Esophagus (tissue), 2 donors: ENCODE data around the gene DESI2. TPM values are rescaled to one million over a fixed set of nuclear protein-coding genes. Genes with fewer than 3 reads are reported as not detected.
"Not testable (repeated sequence)": the region's sequence is repeated elsewhere in the genome, so short reads cannot be mapped to it uniquely, and the experiment has no call there.

Experiments used
- H3K27ac ChIP-seq, 2 donors: one replicate each; pipeline ENCODE4 v1.5.1; 2013; ENCODE audit warnings: low read depth in 2 of 2, mild to moderate bottlenecking in 2 of 2, inconsistent platforms in 1 of 2, low read length in 1 of 2, moderate library complexity in 1 of 2
- H3K27me3 ChIP-seq, 2 donors: one replicate each; pipeline ENCODE4 v1.6.1; 2013; ENCODE audit warnings: low read length in 2 of 2, control low read depth in 1 of 2, mild to moderate bottlenecking in 1 of 2; ENCODE audit not compliant: insufficient read depth in 2 of 2, control insufficient read depth in 1 of 2
- H3K36me3 ChIP-seq, 2 donors: one replicate each; pipeline ENCODE4 v1.6.1; 2013; ENCODE audit warnings: low read length in 1 of 2; ENCODE audit not compliant: control insufficient read depth in 2 of 2, insufficient read depth in 2 of 2
- H3K4me1 ChIP-seq, 2 donors: one replicate each; pipeline ENCODE4 v1.6.1; 2013; ENCODE audit warnings: low read length in 1 of 2; ENCODE audit not compliant: control insufficient read depth in 2 of 2, insufficient read depth in 2 of 2
- H3K4me3 ChIP-seq, 2 donors: one replicate each; pipeline ENCODE4 v1.5.1; 2013; ENCODE audit warnings: low read length in 2 of 2, mild to moderate bottlenecking in 2 of 2, low read depth in 1 of 2, moderate library complexity in 1 of 2
- H3K9me3 ChIP-seq, 2 donors: one replicate each; pipeline ENCODE4 v1.6.1; 2013; ENCODE audit warnings: mild to moderate bottlenecking in 2 of 2, low read depth in 1 of 2, low read length in 1 of 2, moderate library complexity in 1 of 2; ENCODE audit not compliant: control insufficient read depth in 2 of 2, insufficient read depth in 1 of 2
- WGBS, 2 donors: extraction: QIAGEN DNeasy Blood & Tissue Kit; methylation state at CpG; one replicate each; pipeline ENCODE4 v1.1.7; 2013; 5-methylcytosine and 5-hydroxymethylcytosine counted together
- polyA plus RNA-seq, 2 donors: library from polyadenylated mRNA; stranded (reverse); fragments of 200-250 nt; gene quantifications; one replicate each; pipeline ENCODE4 v1.2.3, GENCODE V29; 2013
- donor health status: healthy with polysubstance abuse.
- donor health status: Bipolar disorder and iron deficiency.

DESI2 gene
- polyA plus RNA-seq, 2 donors: 6.6 to 9.7 TPM

DNA sequence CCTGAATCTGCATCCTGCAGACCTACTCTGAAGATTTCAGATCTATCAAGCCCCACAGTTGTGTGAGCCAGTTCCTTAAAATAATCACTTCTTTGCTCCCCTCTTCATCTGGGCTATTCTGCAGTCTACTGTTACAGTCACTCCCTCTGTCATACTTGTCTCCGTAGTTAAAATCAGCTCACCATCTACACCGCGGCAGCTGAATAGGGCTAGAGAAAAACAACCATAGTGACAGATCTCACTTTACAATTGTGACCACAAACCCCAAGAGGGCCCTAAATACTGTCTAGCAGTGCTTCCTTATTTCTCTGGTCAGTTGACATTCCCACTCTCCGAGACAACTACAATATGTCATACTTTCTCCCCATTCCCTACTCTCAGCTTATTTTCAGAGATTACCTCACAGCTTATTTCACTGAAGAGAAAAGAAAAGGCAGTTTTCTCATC is 12.9 kb downstream of the DESI2 start:
- no peaks in the 10 kb centered on the region for H3K36me3 ChIP-seq
- no peaks in the 10 kb centered on the region for H3K4me1 ChIP-seq
- WGBS, 2 donors: 67 to 68% methylated on average over 4 of the region's 4 CpGs

DNA sequence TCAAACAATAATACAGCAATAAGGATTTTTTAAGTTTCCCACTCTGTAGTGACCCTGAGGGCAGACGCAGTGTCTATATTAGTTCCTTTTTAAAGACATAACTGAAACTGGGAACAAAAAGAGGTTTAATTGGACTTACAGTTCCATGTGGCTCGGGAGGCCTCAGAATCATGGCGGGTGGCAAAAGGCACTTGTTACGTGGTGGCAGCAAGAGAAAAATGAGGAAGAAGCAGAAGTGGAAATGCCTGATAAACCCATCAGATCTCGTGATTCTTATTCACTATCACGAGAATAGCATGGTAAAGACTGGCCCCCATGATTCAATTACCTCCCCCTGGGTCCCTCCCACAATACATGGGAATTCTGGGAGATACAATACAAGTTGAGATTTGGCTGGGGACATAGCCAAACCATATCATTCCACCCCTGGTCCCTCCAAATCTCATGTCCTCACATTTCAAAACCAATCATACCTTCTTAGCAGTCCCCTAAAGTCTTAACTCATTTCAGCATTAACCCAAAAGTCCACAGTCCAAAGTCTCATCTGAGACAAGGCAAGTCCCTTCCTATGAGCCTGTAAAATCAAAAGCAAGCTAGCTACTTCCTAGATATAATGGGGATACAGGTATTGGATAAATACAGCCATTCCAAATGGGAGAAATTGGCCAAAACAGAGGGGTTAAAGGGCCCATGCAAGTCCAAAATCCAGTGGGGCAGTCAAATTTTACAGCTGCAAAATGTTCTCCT is 13.9 kb downstream of the DESI2 start:
- WGBS, 2 donors: 92 to 93% methylated on average over 6 of the region's 6 CpGs
- not testable (repeated sequence) for H3K27ac ChIP-seq, H3K4me1 ChIP-seq

More for the DNA sequence above, 12.9 kb downstream of the DESI2 start:
- no peaks in the 10 kb centered on the region for H3K9me3 ChIP-seq
- no peak overlapping the region for H3K27ac ChIP-seq
- H3K4me3 ChIP-seq: no peak overlapping the region
- H3K27me3 ChIP-seq: no peaks in the 10 kb centered on the region

GRCh38 chr1:244667797-244668196 is 14.9 kb downstream of the DESI2 start:
- H3K27ac ChIP-seq: no peak overlapping the region
- no peak overlapping the region for H3K4me3 ChIP-seq
- H3K36me3 ChIP-seq: no peaks in the 10 kb centered on the region
- no peaks in the 10 kb centered on the region for H3K4me1 ChIP-seq
- H3K9me3 ChIP-seq: no peaks in the 10 kb centered on the region
- H3K27me3 ChIP-seq: no peaks in the 10 kb centered on the region
- WGBS, 2 donors: 94 to 97% methylated on average over 2 of the region's 2 CpGs

More for the DNA sequence above, 13.9 kb downstream of the DESI2 start:
- H3K4me3 ChIP-seq, H3K27me3 ChIP-seq, H3K36me3 ChIP-seq, H3K9me3 ChIP-seq: not testable (repeated sequence)

- no peaks in the 10 kb centered on the region for H3K4me1 ChIP-seq
- no peak overlapping the region for H3K27ac ChIP-seq
- no peak overlapping the region for H3K4me3 ChIP-seq
- no peaks in the 10 kb centered on the region for H3K27me3 ChIP-seq
- WGBS, 2 donors: 43 to 44% methylated on average over 4 of the region's 4 CpGs
- no peaks in the 10 kb centered on the region for H3K36me3 ChIP-seq
- H3K9me3 ChIP-seq: no peaks in the 10 kb centered on the region
Measured at GRCh38 chr1:244672946-244673682, 20.2 kb downstream of the DESI2 start.

DNA sequence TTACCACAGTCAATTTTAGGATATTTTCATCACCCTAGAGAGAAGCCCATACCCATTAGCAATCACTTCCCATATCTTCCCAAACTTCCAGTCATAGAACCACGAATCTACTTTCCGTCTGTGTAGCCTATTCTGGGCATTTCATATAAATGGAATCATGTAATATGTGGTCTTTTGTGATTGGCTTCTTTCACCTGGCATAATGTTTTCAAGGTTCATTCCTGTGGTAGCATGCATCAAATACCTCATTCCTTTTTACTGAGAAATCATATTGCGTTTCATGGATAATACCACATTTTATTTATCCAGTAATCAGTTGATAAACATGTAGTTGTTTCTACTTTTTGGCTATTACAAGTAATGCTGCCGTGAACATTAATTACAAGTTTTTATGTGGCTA is 21.5 kb downstream of the DESI2 start:
- WGBS, 2 donors: 71% methylated on average over 4 of the region's 4 CpGs
- H3K36me3 ChIP-seq: no peaks in the 10 kb centered on the region
- no peaks in the 10 kb centered on the region for H3K9me3 ChIP-seq
- no peaks in the 10 kb centered on the region for H3K4me1 ChIP-seq
- H3K27ac ChIP-seq: no peak overlapping the region
- no peak overlapping the region for H3K4me3 ChIP-seq
- H3K27me3 ChIP-seq: no peaks in the 10 kb centered on the region

- Histone ChIP-seq H3K4me1 (no peaks in the 10 kb centered on the region), H3K4me3 (no peak overlapping the region), H3K27me3 (no peaks in the 10 kb centered on the region), H3K36me3 (no peaks in the 10 kb centered on the region), H3K9me3 (no peaks in the 10 kb centered on the region), H3K27ac (no peak overlapping the region)
- 91 to 95% methylated on average over 2 of the region's 2 CpGs for WGBS, 2 donors
Measured at GRCh38 chr1:244675167-244675566, 22.2 kb downstream of the DESI2 start.

GRCh38 chr1:244678697-244679096 is 25.8 kb downstream of the DESI2 start:
- Histone ChIP-seq H3K27ac (no peak overlapping the region), H3K4me1 (peaks cover 0 to 3% of the 10 kb centered on the region in 2 donors), H3K4me3 (no peak overlapping the region), H3K9me3 (no peaks in the 10 kb centered on the region), H3K27me3 (no peaks in the 10 kb centered on the region), H3K36me3 (no peaks in the 10 kb centered on the region)
- WGBS, 2 donors: 57 to 58% methylated on average over 6 of the region's 6 CpGs

DNA sequence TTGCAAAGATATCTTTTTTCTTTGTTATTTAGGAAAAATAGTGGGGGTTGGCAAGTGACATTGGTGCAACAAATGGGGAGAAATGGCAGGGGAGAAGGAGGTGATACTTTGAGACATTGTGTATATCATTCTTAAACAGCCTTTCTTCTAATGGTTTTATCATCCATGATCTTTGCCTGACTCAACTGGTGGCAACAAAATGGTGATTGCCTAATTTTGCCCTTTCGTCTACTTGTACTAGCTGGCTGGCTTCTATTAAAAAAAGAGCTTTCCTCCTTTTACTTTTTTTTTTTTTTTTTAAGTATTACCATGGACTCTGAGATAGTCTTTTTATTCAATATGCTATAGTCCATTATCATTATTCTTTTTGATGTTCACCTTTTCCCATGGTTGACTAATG is 27.7 kb downstream of the DESI2 start:
- no peak overlapping the region for H3K4me3 ChIP-seq

GRCh38 chr1:244682087-244682486 is 29.2 kb downstream of the DESI2 start:
- H3K9me3 ChIP-seq, H3K4me3 ChIP-seq, H3K27me3 ChIP-seq, H3K27ac ChIP-seq, H3K36me3 ChIP-seq, H3K4me1 ChIP-seq: not testable (repeated sequence)
- WGBS, 2 donors: 93 to 96% methylated on average over 4 of the region's 4 CpGs

More for the DNA sequence above, 27.7 kb downstream of the DESI2 start:
- WGBS, 2 donors: 88 to 91% methylated on average over 1 of the region's 1 CpG
- Histone ChIP-seq H3K27me3 (no peaks in the 10 kb centered on the region), H3K9me3 (no peaks in the 10 kb centered on the region), H3K4me1 (peaks cover 0 to 3% of the 10 kb centered on the region in 2 donors), H3K36me3 (no peaks in the 10 kb centered on the region), H3K27ac (no peak overlapping the region)
